Keratinocyte (primary cell): Measurements from ENCODE around the gene PTRH2. TPM values are rescaled to one million over a fixed set of nuclear protein-coding genes. Genes with fewer than 3 reads are reported as not detected.

Experiments
- DNase-seq: peaks from one replicate; pipeline ENCODE4 v3.0.0-alpha.2; 2011; ENCODE audit warnings: low read depth, missing footprints, low spot score
- FAIRE-seq: peaks from 2 replicates; lab custom pipeline; 2011; peaks lifted over from hg19 to GRCh38; lab: Jason Lieb, UNC
- H2AFZ ChIP-seq: 2 replicates; pipeline ENCODE4 v1.6.0; 2012; ENCODE audit warnings: low read length, control low read depth, inconsistent platforms; ENCODE audit not compliant: control insufficient read depth
- H3K27ac ChIP-seq: 2 replicates; pipeline ENCODE4 v1.5.1; 2011; ENCODE audit warnings: low read length; ENCODE audit not compliant: control insufficient read depth, insufficient read depth
- H3K27me3 ChIP-seq: 3 replicates; pipeline ENCODE4 v1.6.0; 2011; ENCODE audit warnings: low read length; ENCODE audit not compliant: control insufficient read depth, insufficient read depth; ENCODE audit errors: extremely low read depth
- H3K36me3 ChIP-seq, 2 experiments: 2 replicates in 1 of 2; 3 replicates in 1 of 2; pipeline ENCODE4 v1.5.1; 2011; ENCODE audit warnings: low read length in 2 of 2, mild to moderate bottlenecking in 1 of 2; ENCODE audit not compliant: control insufficient read depth in 2 of 2, insufficient read depth in 2 of 2; ENCODE audit errors: extremely low read depth in 1 of 2
- H3K4me1 ChIP-seq: 3 replicates; pipeline ENCODE4 v1.5.1; 2011; ENCODE audit warnings: low read length; ENCODE audit not compliant: control insufficient read depth, insufficient read depth; ENCODE audit errors: extremely low read depth
- H3K4me2 ChIP-seq: 3 replicates; pipeline ENCODE4 v1.6.0; 2011; ENCODE audit warnings: low read depth, low read length; ENCODE audit not compliant: control insufficient read depth, insufficient read depth; ENCODE audit errors: extremely low read depth
- H3K4me3 ChIP-seq, 3 experiments: fragments of 200-600 bp in 1 of 3; sonication (generic) in 1 of 3; 2 replicates in 2 of 3; 3 replicates in 1 of 3; pipeline ENCODE4 v1.5.1; 2011 to 2016; ENCODE audit warnings: low read length in 3 of 3, mild to moderate bottlenecking in 3 of 3, control low read depth in 2 of 3, inconsistent platforms in 1 of 3, low read depth in 1 of 3, mixed read lengths in 1 of 3, mixed run types in 1 of 3, moderate library complexity in 1 of 3; ENCODE audit not compliant: control insufficient read depth in 2 of 3, insufficient read depth in 2 of 3; ENCODE audit errors: extremely low read depth in 1 of 3
- H3K79me2 ChIP-seq: 2 replicates; pipeline ENCODE4 v1.6.0; 2012; ENCODE audit warnings: low read length; ENCODE audit not compliant: control insufficient read depth, insufficient read depth
- H3K9ac ChIP-seq: 3 replicates; pipeline ENCODE4 v1.6.0; 2011; ENCODE audit warnings: low read length; ENCODE audit not compliant: control insufficient read depth, insufficient read depth; ENCODE audit errors: extremely low read depth
- H3K9me1 ChIP-seq: 3 replicates; pipeline ENCODE4 v1.6.0; 2011; ENCODE audit warnings: low read length; ENCODE audit not compliant: control insufficient read depth, insufficient read depth; ENCODE audit errors: extremely low read depth
- H3K9me3 ChIP-seq: 2 replicates; pipeline ENCODE4 v1.5.1; 2012; ENCODE audit warnings: low read depth, low read length; ENCODE audit not compliant: control insufficient read depth
- H4K20me1 ChIP-seq: 3 replicates; pipeline ENCODE4 v1.6.0; 2011; ENCODE audit warnings: low read length; ENCODE audit not compliant: control insufficient read depth, insufficient read depth; ENCODE audit errors: extremely low read depth
- EZH2 ChIP-seq: IDR thresholded peaks from one replicate; pipeline ENCODE4 v1.6.1; 2012; ENCODE audit warnings: inconsistent platforms, mild to moderate bottlenecking, low read length, moderate library complexity
- dilution Hi-C: fragments of 300-500 bp; cut with MboI; formaldehyde crosslinking; loops from one replicate; pipeline ENCODE4 v1.7.0; 2020; ENCODE audit warnings: low sequenced_read_pairs; ENCODE audit not compliant: extremely low pct_ligation_motif_present
- polyA plus RNA-seq, 5 experiments: library from polyadenylated mRNA; depleted of rRNA in 3 of 5; stranded (reverse) in 3 of 5; stranded (forward) in 1 of 5; unstranded in 1 of 5; fragments of >200 nt; gene quantifications; 1 replicate in 1 of 5; 2 replicates in 3 of 5; 3 replicates in 1 of 5; pipeline versions ENCODE4 v1.2.1 to v1.2.3, GENCODE V29; 2011 to 2012; ENCODE audit warnings: missing spikeins in 2 of 5, low read depth in 1 of 5, low replicate concordance in 1 of 5
- TF ChIP-seq, protein P1 (sequence below), 3 experiments: IDR thresholded peaks in 1 of 3; conservative IDR thresholded peaks in 1 of 3; optimal IDR thresholded peaks in 1 of 3; 2 replicates in 2 of 3; 3 replicates in 1 of 3; pipeline versions ENCODE3 to v1.5.1; 2011; ENCODE audit warnings: low read length in 3 of 3, mild to moderate bottlenecking in 3 of 3, moderate library complexity in 2 of 3, control low read depth in 1 of 3, inconsistent platforms in 1 of 3; ENCODE audit not compliant: insufficient read depth in 2 of 3; ENCODE audit errors: extremely low read depth in 1 of 3

PTRH2 gene
- polyA plus RNA-seq, 1 donor (not counting 4 experiments of a cell fraction or from before 2014, with no cell fraction given), result 107 TPM

- Histone ChIP-seq H3K4me2 (no peak overlapping the region), H3K9ac (no peak overlapping the region), H3K4me3 (no peak overlapping the region), H3K4me1 (no peaks in the 10 kb centered on the region), H3K9me1 (no peaks in the 10 kb centered on the region), H3K79me2 (no peaks in the 10 kb centered on the region), H3K36me3 (no peaks in the 10 kb centered on the region), H4K20me1 (no peaks in the 10 kb centered on the region), H2AFZ (no peak overlapping the region), H3K9me3 (no peaks in the 10 kb centered on the region), H3K27me3 (no peaks in the 10 kb centered on the region), H3K27ac (no peak overlapping the region)
- no peak for FAIRE-seq
- TF ChIP-seq, protein P1, sequence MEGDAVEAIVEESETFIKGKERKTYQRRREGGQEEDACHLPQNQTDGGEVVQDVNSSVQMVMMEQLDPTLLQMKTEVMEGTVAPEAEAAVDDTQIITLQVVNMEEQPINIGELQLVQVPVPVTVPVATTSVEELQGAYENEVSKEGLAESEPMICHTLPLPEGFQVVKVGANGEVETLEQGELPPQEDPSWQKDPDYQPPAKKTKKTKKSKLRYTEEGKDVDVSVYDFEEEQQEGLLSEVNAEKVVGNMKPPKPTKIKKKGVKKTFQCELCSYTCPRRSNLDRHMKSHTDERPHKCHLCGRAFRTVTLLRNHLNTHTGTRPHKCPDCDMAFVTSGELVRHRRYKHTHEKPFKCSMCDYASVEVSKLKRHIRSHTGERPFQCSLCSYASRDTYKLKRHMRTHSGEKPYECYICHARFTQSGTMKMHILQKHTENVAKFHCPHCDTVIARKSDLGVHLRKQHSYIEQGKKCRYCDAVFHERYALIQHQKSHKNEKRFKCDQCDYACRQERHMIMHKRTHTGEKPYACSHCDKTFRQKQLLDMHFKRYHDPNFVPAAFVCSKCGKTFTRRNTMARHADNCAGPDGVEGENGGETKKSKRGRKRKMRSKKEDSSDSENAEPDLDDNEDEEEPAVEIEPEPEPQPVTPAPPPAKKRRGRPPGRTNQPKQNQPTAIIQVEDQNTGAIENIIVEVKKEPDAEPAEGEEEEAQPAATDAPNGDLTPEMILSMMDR (optimal IDR thresholded peaks at IDR 0.05 in 1 of 3, IDR thresholded peaks at IDR 0.05 in 1 of 3, conservative IDR thresholded peaks at IDR 0.05 in 1 of 3; ENCODE audit: extremely low read depth in 1 of 3, insufficient read depth in 2 of 3, low read length in 3 of 3), result no peak
- TF ChIP-seq EZH2, result no peak
- dilution Hi-C loops, result no loop called here
- DNase-seq, result no peak
Measured at GRCh38 chr17:59743842-59744241, 36.6 kb upstream of the PTRH2 start.

GRCh38 chr17:59737324-59737723 lies 30.1 kb upstream of the PTRH2 start:
- no peak overlapping the region for H3K9ac ChIP-seq
- TF ChIP-seq EZH2, result no peak
- TF ChIP-seq, protein P1 (optimal IDR thresholded peaks at IDR 0.05 in 1 of 3, IDR thresholded peaks at IDR 0.05 in 1 of 3, conservative IDR thresholded peaks at IDR 0.05 in 1 of 3; ENCODE audit: extremely low read depth in 1 of 3, insufficient read depth in 2 of 3, low read length in 3 of 3), result no peak
- no peaks in the 10 kb centered on the region for H4K20me1 ChIP-seq
- H3K4me2 ChIP-seq, result no peak overlapping the region
- no peak for DNase-seq
- no peaks in the 10 kb centered on the region for H3K27me3 ChIP-seq
- no peaks in the 10 kb centered on the region for H3K9me1 ChIP-seq
- no peaks in the 10 kb centered on the region for H3K79me2 ChIP-seq
- H3K36me3 ChIP-seq, result peaks cover 3 to 7% of the 10 kb centered on the region in 2 experiments
- no peak overlapping the region for H3K27ac ChIP-seq
- H3K4me1 ChIP-seq, result no peaks in the 10 kb centered on the region
- dilution Hi-C loops, result no loop called here
- H3K4me3 ChIP-seq, result no peak overlapping the region
- no peaks in the 10 kb centered on the region for H3K9me3 ChIP-seq
- no peak for FAIRE-seq
- no peak overlapping the region for H2AFZ ChIP-seq
